Fibroblast of lung (primary cell): ENCODE results near the gene CD1B.

Source experiments
- CTCF ChIP-seq, 2 donors: IDR thresholded peaks in 1 of 2; conservative IDR thresholded peaks in 1 of 2; 1 replicate in 1 of 2; 2 replicates in 1 of 2; pipeline ENCODE4 v1.5.1; 2011 to 2012; ENCODE audit warnings: low read length in 2 of 2, control low read depth in 1 of 2, inconsistent platforms in 1 of 2, low read depth in 1 of 2, mild to moderate bottlenecking in 1 of 2
- EZH2 ChIP-seq: IDR thresholded peaks from 2 replicates; pipeline ENCODE4 v1.5.1; 2012; ENCODE audit warnings: low read length, control low read depth, mild to moderate bottlenecking; ENCODE audit errors: missing control alignments

- TF ChIP-seq CTCF (conservative IDR thresholded peaks at IDR 0.05 in 1 of 2, IDR thresholded peaks at IDR 0.05 in 1 of 2; ENCODE audit: low read depth in 1 of 2, low read length in 2 of 2) (no peak), EZH2 (no peak)
Measured at GRCh38 chr1:158356616-158357015, 25.3 kb upstream of the CD1B start.
